H1 (cell line): ENCODE measurements around the gene SLC38A7. TPM values are rescaled to one million over a fixed set of nuclear protein-coding genes. Genes with fewer than 3 reads are reported as not detected.

ENCODE experiments used
- GABPA ChIP-seq: IDR thresholded peaks from 2 replicates; pipeline ENCODE4 v1.6.1; 2011; ENCODE audit warnings: mild to moderate bottlenecking, low read length, moderate library complexity, borderline replicate concordance; ENCODE audit not compliant: insufficient read depth
- polyA plus RNA-seq, 7 experiments: library from polyadenylated mRNA; depleted of rRNA in 3 of 7; stranded (reverse) in 5 of 7; unstranded in 2 of 7; fragments of >200 nt in 5 of 7; fragments of 200-250 nt in 2 of 7; gene quantifications; 1 replicate in 5 of 7; 2 replicates in 1 of 7; 4 replicates in 1 of 7; pipeline versions ENCODE4 v1.2.1 to v1.2.3, GENCODE V29; 2011 to 2013; ENCODE audit warnings: missing spikeins in 2 of 7, mixed read lengths in 2 of 7
- total RNA-seq: library from RNA; stranded (reverse); fragmentation: NEBNext Ultra II Directional; extraction: Animal tissue kit (Norgen Biotek cat#: 25700); gene quantifications from 2 replicates; pipeline ENCODE4 v1.2.1, GENCODE V29; 2021
- TF ChIP-seq, protein P1 (sequence below): IDR thresholded peaks from 2 replicates; pipeline ENCODE4 v1.6.1; 2012; ENCODE audit warnings: inconsistent platforms

Gene SLC38A7
- total and polyA plus RNA-seq, 2 of the 8 experiments (the other 6 are each of a cell fraction or from before 2014, with no cell fraction given) = 26.7 to 28.0 TPM

DNA sequence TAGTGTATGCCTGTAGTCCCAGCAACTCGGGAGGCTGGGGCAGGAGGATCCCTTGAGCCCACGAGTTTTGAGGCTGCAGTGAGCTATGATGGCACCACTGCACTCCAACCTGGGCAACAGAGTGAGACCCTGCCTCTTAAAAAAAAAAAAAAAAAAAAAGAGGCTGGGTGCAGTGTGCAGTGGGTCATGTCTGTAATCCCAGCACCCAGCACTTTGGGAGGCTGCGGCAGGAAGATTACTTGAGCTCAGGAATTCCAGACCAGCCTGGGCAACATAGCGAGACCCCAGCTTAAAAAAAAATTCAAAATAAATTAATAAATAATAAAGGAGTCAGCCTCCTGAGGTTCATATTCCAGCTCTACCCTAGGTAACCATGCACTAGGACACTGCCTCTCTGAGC is 45.3 kb downstream of the SLC38A7 start (continued):
- no peak for TF ChIP-seq GABPA
- TF ChIP-seq, protein P1, sequence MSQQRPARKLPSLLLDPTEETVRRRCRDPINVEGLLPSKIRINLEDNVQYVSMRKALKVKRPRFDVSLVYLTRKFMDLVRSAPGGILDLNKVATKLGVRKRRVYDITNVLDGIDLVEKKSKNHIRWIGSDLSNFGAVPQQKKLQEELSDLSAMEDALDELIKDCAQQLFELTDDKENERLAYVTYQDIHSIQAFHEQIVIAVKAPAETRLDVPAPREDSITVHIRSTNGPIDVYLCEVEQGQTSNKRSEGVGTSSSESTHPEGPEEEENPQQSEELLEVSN = no peak
